Loucy (cell line): Measurements from ENCODE around the gene HK1.

ENCODE experiments used
- H2AFZ ChIP-seq: fragments of 200-600 bp; sonication (generic); 2 replicates; pipeline ENCODE4 v1.6.0; 2016; ENCODE audit warnings: antibody characterized with exemption, mild to moderate bottlenecking, low read length, moderate library complexity
- H3F3A ChIP-seq: fragments of 200-600 bp; 2 replicates; pipeline ENCODE4 v1.6.0; 2016; ENCODE audit warnings: antibody characterized with exemption, low read depth, mild to moderate bottlenecking
- H3K27me3 ChIP-seq: fragments of 200-600 bp; sonication (generic); 2 replicates; pipeline ENCODE4 v1.6.1; 2014; ENCODE audit warnings: low read length, mild to moderate bottlenecking; ENCODE audit not compliant: insufficient read depth, poor library complexity, severe bottlenecking
- H3K36me3 ChIP-seq: fragments of 200-600 bp; sonication (generic); 2 replicates; pipeline ENCODE4 v1.6.1; 2016; ENCODE audit warnings: low read length; ENCODE audit not compliant: insufficient read depth
- H3K4me1 ChIP-seq: fragments of 200-600 bp; sonication (generic); 2 replicates; pipeline ENCODE4 v1.5.1; 2014; ENCODE audit warnings: low read length, mild to moderate bottlenecking; ENCODE audit not compliant: insufficient read depth, poor library complexity, severe bottlenecking
- H3K4me2 ChIP-seq: fragments of 200-600 bp; sonication (generic); 2 replicates; pipeline ENCODE4 v1.6.0; 2014; ENCODE audit warnings: antibody characterized with exemption, low read length, low read depth, mild to moderate bottlenecking; ENCODE audit not compliant: poor library complexity, severe bottlenecking
- H3K4me3 ChIP-seq: fragments of 200-600 bp; sonication (generic); 2 replicates; pipeline ENCODE4 v1.5.1; 2014; ENCODE audit warnings: low read length, mild to moderate bottlenecking, mixed read lengths; ENCODE audit not compliant: poor library complexity, severe bottlenecking
- H3K79me2 ChIP-seq: fragments of 200-600 bp; sonication (generic); 2 replicates; pipeline ENCODE4 v1.6.1; 2014; ENCODE audit warnings: low read length; ENCODE audit not compliant: insufficient read depth
- H3K9ac ChIP-seq: fragments of 200-600 bp; sonication (generic); 2 replicates; pipeline ENCODE4 v1.6.0; 2014; ENCODE audit warnings: mild to moderate bottlenecking, low read depth, low read length, moderate library complexity; ENCODE audit not compliant: poor library complexity, severe bottlenecking
- H3K9me2 ChIP-seq: fragments of 200-600 bp; sonication (generic); replicated peaks from 2 replicates; pipeline ENCODE4 v1.6.1; 2016; ENCODE audit warnings: low read depth, low read length, mixed read lengths
- H3K9me3 ChIP-seq: fragments of 200-600 bp; sonication (generic); 2 replicates; pipeline ENCODE4 v1.6.1; 2014; ENCODE audit warnings: mild to moderate bottlenecking, antibody characterized with exemption, low read length, low read depth; ENCODE audit not compliant: insufficient read depth
- H4K20me1 ChIP-seq: fragments of 200-600 bp; sonication (generic); 2 replicates; pipeline ENCODE4 v1.6.0; 2014; ENCODE audit warnings: antibody characterized with exemption, low read length, mild to moderate bottlenecking; ENCODE audit not compliant: insufficient read depth, poor library complexity, severe bottlenecking
- EZH2phosphoT487 ChIP-seq: fragments of 200-600 bp; IDR thresholded peaks from 2 replicates; pipeline ENCODE4 v1.6.1; 2018; ENCODE audit warnings: antibody characterized with exemption, mild to moderate bottlenecking, moderate library complexity, borderline replicate concordance
- TF ChIP-seq, protein P1 (sequence below): fragments of 200-600 bp; sonication (generic); conservative IDR thresholded peaks from 2 replicates; pipeline ENCODE4 v1.5.1; 2014; ENCODE audit warnings: mild to moderate bottlenecking, antibody characterized with exemption, low read length

Gene HK1

DNA sequence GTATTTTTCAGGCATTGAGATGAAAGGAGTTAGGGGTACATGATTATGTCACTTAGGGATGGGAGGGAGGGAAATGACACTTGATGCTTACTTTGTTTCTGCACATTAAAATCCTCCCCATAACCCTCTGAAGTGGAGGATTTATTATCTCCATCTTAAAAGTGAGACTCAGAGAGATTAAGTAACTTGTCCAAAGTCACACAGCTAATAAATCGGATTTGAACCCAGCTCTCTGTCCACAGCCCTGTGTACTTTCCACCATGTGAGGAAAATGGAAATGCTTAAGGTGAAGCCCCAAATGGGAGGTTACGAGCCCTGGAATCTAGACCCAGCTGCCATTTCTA lies 58.6 kb downstream of the HK1 start:
- Histone ChIP-seq H2AFZ (no peak overlapping the region), H3K9me2 (no peaks in the 10 kb centered on the region), H3K4me2 (peak overlapping the region; percentile 12), H3K4me3 (no peak overlapping the region), H3K27me3 (no peaks in the 10 kb centered on the region), H4K20me1 (peaks cover 21% of the 10 kb centered on the region), H3K4me1 (peaks cover 14% of the 10 kb centered on the region), H3F3A (0 out of 2 replicates have a peak, but pooled peaks cover 2% of the 10 kb centered on the region), H3K36me3 (no peaks in the 10 kb centered on the region; the same call in 1 of the 2 replicates), H3K79me2 (peaks cover 100% of the 10 kb centered on the region), H3K9me3 (no peaks in the 10 kb centered on the region), H3K9ac (no peak overlapping the region)
- TF ChIP-seq EZH2phosphoT487, result no peak
- TF ChIP-seq, protein P1, sequence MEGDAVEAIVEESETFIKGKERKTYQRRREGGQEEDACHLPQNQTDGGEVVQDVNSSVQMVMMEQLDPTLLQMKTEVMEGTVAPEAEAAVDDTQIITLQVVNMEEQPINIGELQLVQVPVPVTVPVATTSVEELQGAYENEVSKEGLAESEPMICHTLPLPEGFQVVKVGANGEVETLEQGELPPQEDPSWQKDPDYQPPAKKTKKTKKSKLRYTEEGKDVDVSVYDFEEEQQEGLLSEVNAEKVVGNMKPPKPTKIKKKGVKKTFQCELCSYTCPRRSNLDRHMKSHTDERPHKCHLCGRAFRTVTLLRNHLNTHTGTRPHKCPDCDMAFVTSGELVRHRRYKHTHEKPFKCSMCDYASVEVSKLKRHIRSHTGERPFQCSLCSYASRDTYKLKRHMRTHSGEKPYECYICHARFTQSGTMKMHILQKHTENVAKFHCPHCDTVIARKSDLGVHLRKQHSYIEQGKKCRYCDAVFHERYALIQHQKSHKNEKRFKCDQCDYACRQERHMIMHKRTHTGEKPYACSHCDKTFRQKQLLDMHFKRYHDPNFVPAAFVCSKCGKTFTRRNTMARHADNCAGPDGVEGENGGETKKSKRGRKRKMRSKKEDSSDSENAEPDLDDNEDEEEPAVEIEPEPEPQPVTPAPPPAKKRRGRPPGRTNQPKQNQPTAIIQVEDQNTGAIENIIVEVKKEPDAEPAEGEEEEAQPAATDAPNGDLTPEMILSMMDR, result no peak

DNA sequence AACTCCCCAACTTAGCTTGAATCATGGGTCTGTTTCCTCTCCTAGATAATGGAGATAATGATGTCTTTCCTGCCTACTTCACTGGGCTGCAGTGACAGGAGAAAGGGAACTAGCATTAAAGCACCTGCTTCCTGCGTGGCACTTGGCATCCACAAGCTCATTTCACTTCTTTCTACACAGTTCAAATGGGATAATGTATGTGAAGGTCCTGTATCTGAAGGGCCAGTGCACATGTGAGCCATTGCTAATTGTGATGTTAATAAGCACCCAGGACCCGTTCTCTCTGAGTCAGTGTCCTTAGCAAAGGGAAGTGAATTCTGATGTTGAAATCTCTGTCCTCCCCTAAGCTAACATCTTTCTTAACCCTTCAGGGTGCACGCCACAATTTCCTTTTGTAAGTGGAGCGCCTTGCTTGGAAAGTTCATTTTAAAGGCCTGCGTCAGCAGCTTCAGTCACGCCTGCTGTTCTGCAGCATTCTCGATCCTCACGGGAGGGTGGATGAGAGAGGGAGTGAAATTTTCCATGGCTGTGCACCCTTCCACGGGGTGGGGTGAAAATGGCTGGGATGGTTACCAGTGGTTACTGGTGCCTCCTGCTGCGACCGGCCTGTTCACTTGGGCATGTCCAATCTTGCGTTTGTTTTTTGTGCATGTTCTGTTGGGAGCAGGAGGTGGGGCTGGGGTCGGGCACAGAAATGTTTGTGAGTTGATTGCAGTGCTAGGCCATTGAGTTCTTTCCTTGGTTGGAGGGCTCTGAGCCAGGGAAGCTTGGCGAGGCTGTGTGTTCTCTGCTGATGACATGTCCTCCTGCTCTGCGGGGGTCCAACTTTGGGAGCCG lies 59.2 kb downstream of the HK1 start:
- H4K20me1 ChIP-seq, result peaks cover 21% of the 10 kb centered on the region
- no peaks in the 10 kb centered on the region for H3K27me3 ChIP-seq
- peaks cover 18% of the 10 kb centered on the region for H3K4me1 ChIP-seq
- H2AFZ ChIP-seq, result no peak overlapping the region
- H3F3A ChIP-seq, result 0 out of 2 replicates have a peak, but pooled peaks cover 2% of the 10 kb centered on the region
- peak overlapping the region; percentile 12 for H3K4me2 ChIP-seq
- H3K9me3 ChIP-seq, result no peaks in the 10 kb centered on the region
- H3K4me3 ChIP-seq, result no peak overlapping the region
- H3K36me3 ChIP-seq, result no peaks in the 10 kb centered on the region; the same call in 1 of the 2 replicates
- TF ChIP-seq, protein P1, result no peak
- H3K9ac ChIP-seq, result no peak overlapping the region
- no peaks in the 10 kb centered on the region for H3K9me2 ChIP-seq
- peaks cover 100% of the 10 kb centered on the region for H3K79me2 ChIP-seq

DNA sequence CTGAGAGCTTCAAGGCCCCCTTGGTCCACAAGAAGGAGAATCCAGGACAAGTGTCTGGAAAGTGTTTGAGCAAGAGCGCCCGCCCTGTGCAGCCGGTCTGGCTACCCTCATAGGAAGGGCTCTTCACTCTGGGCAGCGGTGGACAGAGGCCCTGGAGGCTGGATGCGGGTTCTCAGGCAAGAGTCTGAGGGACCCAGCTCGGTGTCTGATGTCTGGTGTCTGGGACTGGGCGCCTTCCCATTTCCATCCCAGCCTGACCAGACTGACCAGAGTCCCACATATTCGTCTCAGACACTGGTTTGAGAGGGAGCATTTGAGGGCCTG lies 59.8 kb downstream of the HK1 start:
- H3K79me2 ChIP-seq, result peaks cover 100% of the 10 kb centered on the region
- no peak overlapping the region for H2AFZ ChIP-seq
- no peak overlapping the region for H3K4me2 ChIP-seq

More for the DNA sequence above, 59.8 kb downstream of the HK1 start:
- no peaks in the 10 kb centered on the region for H3K27me3 ChIP-seq
- H3K9me2 ChIP-seq, result no peaks in the 10 kb centered on the region
- peaks cover 22% of the 10 kb centered on the region for H3K4me1 ChIP-seq
- H3K9ac ChIP-seq, result no peak overlapping the region
- 0 out of 2 replicates have a peak, but pooled peaks cover 2% of the 10 kb centered on the region for H3F3A ChIP-seq
- TF ChIP-seq, protein P1, result no peak
- no peak for TF ChIP-seq EZH2phosphoT487
- no peaks in the 10 kb centered on the region; the same call in 1 of the 2 replicates for H3K36me3 ChIP-seq
- no peak overlapping the region for H3K4me3 ChIP-seq
- peaks cover 20% of the 10 kb centered on the region for H4K20me1 ChIP-seq
- no peaks in the 10 kb centered on the region for H3K9me3 ChIP-seq
